Measurements from ENCODE around the gene ESAM.
"Not testable (repeated sequence)": the region's sequence is repeated elsewhere in the genome, so short reads cannot be mapped to it uniquely, and the experiment has no call there.

ESAM gene

DNA sequence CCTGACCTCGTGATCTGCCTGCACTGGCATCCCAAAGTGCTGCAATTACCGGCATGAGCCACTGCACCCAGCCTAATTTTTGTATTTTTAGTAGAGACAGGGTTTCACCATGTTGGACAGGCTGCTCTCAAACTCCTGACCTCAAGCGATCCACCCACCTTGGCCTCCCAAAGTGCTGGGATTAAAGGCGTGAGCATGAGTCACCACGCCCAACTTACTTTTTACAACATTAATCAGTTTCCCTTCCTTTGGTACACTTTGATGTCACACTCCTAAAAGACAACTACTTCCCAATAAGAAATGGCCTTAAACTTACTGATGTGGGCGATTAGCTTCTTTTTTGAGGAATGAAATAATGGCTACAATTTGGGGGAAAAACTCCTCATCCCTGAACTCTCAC lies 8.9 kb upstream of the ESAM start:
- not testable (repeated sequence) for DNase-seq

DNA sequence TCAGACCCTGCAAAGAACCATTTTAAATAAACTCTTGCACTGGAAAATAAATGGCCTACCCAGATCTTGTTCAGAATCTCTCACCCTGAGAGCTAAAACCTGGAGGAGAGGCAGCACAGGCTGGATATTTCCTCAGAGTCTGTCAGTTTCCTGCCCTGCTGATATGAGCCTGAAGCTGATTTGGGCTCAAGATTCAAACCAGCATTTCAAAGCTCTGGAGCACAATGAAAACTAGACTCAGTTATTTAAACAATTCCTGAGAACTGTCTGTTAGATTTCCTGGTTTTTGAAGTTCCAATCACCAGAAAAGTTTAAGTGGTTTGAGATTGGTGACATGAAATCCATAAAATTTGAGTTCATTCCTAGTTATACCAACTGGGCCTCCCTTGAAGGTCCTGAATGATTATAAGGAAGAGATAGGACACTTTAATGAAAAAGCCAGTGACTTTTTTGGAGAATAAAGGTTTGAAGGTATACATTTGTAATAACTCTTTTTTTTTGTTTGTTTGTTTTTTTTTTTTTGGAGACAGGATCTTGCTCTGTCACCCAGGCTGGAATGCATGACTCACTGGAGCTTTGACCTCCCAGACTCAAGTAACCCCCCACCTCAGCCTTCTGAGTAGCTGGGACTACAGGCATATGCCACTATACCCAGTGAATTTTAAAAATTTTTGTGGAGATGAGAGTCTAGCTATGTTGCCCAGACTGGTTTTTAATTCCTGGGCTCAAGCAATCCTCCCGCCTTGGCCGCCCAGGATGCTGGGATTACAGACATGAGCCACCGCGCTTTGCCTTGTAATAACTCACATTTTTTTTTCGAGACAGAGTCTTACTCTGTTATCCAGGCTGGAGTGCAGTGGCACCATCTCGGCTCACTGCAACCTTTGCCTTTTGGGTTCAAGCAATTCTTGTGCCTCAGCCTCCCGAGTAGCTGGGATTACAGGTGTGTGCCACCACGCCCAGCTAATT lies 8.0 kb upstream of the ESAM start:
- no peak for DNase-seq

DNA sequence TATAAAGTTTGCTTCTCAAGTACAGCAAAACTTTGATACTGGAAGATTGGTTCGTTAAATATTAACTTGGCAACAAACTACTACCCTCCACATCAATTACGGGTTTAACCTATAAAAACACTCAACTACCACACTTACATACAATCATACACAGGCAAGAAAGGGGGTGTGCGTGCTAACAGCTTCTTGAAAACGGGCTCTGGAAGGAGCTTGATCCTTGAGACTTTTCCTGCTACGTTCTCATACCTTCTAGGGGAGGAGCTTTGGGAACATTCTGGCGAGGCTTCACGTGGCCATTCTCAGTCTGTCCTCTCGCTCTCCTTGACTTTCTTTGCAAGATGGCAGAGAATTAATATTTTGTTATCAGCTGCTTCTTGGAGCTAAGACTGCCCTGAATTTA lies 6.8 kb upstream of the ESAM start:
- no peak for DNase-seq

DNA sequence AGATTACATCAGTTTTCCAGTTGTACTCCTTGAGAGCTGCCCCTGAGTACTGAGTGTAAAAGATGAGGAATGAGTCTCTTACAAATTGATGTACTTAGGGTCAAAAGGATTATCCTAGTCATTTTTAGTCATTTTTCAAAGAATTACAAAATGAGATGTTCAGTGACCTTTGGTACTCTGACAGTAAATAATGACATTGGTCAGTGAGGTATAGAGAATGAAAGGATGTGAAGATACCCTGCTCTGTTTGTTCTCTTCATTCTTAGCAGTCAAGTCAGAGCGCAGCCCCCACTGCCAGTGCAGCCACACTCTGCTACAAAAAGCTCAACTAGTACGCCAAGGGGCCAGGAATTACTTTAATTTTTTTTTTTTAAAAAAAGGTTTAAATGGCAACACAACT lies 4.1 kb upstream of the ESAM start:
- no peak for DNase-seq

DNA sequence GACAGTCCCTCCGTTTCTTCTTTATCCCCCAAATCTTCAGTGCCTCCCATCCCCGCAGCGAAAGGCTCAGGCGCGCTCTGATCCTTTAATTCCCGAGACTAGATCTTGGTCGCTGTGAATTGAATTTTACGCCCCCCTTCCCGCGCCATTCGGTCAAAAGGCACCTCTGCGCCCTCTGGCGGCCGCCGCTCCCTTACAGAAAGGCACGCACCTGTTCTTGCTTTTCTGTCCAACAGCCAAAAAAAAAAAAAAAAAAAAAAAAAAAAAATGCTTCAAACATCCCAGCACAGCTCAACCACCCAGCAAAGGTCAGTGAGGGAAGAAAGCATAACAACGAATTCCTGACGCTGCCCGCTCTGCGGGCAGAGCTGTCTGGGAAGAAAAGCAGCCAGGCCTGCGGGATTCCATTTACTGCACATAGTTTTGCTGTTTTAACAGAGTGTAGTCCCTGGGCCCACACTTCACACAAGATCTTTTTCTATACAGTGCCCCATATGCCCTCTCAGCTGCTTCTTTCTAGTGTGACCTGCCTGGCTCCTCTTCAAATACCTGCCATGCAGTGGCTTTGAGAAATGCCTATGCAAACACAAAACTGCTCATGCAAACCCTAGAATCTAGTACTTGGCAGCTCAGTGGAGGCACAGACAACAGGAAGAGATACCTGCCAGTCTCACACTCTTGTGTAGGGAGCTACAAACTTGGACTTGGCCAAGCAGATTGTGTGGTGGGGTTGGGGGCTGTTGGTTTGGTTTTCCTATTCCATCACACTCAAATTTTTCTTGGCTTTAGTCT lies 1.3 kb upstream of the ESAM start:
- peak; percentile 95 for DNase-seq

DNA sequence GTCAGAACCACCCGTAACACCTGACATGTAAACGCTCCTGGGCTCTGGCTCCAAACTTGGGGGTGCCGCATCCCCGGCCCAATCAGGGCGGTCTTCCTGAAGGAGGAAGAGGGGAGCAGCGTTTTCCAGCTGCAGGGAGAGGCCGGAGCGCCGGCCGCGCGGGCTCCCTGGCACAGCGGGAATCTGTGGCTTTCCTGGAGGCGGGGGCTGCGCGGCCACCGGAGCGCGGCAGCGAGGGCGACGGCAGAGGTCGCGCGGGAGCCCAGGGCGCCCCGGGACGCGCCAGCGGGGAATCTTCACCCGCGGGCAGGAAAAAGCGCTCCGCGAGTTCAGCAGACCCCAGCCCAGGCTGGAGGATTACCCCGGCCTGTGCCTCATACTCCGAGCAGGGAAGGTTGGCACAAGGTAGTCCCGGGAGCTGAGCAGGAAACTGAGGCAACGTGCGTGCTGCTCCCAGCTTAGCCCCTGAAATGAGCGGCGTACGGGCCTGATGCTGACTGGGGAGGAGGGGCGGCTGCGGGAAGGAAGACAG lies 600 bp upstream of the ESAM start:
- DNase-seq, result no peak

DNA sequence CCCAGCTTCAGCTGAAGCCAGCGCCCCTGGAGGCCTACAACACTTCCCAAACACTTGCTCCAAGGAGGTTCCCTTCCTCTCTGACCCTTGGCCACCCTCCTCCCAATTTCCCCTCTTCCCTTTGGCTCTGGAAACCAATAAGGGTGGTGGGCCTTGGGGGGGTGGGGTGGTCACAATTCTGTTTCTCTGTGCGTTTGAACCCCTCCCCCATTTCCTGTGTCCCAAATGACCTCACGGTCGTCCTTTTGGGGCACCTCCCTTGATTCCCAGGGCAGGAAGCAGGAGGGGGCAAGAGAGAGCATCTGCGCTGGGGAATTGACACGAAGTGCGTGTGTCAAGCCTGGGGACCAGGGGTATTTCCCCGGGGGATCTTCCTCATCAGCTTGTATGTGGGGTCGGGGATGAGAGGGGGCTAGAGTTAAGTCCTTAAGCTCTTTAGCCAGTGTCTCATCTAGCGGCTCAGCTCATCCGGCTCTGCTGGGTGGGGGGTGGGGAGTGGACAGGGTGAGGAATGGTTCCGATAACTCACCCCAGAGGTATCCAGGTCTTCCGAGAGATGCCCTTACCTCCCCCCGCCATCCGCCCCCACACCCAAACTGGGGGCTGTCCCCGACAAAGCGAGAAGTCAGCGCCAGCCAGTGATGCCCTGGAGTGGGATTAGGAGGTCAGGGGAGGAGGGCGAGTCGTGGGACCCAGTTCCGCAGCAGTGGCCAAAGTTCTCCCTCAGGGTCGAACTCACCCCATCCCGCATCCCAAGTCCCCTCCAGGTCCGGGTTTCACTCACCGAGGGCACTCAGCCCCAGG lies 587 bp downstream of the ESAM start:
- DNase-seq, result no peak

DNA sequence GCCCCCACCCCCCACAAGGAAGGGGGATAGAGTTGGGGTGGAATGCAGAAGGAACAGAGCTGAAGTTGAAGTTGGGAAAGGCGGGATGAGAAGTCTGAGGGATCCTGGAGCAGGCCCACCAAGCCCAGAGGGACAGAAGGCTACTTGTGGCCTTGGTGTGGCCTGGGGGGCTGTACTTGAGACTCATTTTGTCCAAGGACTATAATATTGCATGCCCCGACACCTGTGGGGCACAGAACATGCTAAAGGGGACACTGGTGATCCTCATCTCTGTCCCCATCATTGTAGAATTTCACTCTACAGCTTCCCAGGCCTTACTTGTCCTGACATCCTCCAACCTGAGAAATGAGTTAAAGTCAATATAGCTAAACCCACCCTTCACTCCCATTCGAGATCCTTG lies 1.3 kb downstream of the ESAM start:
- no peak for DNase-seq

DNA sequence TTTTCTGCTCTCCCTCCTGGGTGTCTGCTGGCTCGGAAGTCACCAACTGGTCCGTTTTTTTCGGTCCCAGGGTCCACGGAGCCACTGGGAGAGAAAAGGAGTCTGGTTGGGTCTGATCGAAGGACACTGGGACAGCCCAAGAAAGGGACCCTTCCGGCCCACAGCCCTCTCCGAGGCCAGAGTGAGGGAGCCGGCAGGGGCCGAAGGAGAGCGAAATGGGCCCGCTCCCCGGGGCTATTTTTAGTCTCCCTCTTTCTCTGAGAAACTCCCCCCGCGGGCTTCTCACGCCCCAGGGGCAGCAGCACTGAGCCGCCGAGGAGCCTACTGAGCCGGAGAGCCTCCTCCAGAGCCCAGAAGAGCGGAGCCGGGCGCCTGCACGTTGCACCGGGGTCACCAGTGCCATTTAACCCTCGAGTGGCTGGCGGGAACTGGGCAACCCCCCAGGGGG lies 1.9 kb downstream of the ESAM start:
- no peak for DNase-seq

DNA sequence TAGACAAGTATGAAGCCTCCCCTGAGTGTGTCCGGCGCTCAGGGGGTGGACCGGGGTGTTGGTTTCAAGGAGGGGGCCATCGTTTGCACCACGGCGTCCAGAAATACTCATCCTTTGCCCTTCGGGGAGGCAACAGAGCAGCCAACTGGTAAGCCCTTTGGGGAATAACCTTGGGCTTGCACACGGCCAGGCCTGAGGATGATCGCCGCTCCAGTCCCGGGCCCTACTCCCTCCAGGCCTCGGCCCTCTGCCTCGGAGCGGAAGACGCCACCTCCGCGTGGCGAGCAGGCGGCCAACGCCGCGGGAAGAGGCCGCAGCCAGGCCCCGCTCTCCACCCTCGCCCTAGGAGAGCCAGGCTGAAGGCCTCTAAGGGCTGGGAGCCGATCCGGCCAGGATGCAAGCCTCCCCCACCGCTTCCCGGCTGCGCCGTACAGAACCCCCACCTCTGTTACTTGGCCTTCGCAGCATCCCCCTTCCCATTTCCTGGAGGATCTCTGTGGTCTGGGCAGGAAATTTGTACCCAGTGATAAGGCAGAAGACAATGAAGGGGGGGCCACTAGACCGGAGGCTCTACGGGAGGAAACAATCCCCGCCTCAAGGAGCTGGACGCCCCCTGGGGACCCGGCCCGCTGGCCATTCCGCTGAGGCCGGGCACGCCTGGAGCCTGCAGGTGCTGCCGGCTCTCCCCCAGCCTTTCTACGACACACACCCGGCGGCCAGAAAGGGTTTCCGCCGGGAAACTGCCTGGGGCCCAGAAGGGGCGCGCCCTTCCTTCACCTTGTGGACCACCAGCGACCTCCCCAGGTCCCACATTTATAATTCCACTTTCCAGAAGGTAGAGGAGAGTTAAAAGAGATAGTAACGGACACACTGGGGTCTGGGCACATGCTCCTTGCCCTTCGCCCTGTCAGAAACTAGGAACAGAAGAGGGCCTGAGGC lies 2.6 kb downstream of the ESAM start:
- no peak for DNase-seq

DNA sequence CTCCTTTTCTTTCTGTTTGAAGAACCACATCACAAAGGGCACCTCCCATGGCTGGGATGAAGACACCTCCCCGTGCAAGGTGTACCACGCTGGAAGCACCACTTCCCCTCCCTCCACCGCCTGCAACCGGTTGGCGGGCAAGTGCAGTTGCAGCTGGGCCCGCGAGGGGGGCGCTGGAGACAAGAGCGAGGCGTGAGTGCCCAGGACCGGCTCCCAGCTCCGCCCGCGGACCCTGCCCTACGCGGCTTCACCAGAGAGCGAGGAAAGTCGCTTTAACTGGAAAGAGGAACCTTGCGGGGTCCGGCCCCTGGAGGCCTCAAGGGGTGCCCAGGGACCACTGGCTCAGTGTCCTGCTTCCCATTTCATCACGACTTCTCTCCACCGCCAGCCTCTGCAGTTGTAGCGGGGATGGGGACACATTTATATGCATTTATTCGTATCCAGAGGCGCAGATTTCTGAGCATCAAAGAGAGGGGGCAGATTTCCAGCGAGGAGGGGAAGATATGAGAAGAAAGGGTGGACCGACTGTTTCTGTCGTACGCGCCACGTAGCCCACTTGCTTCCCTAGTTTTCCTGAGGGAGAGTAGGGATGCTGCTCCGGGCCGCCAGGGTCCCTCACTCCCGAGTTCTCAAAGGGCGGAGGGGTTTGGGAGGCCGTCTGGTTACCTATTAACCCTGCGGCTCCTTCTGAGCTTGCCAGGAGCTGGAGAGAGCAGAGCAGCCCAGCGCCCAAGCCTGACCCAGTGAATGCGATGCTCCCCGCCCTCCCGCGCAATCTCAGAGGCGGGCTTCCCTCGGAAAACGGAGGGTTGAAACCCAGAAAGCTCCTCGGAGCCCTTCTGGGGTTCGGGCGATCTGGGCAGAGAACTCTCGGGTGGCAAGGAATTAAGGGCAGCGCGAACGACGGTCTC lies 3.5 kb downstream of the ESAM start:
- peak; percentile 87 for DNase-seq

DNA sequence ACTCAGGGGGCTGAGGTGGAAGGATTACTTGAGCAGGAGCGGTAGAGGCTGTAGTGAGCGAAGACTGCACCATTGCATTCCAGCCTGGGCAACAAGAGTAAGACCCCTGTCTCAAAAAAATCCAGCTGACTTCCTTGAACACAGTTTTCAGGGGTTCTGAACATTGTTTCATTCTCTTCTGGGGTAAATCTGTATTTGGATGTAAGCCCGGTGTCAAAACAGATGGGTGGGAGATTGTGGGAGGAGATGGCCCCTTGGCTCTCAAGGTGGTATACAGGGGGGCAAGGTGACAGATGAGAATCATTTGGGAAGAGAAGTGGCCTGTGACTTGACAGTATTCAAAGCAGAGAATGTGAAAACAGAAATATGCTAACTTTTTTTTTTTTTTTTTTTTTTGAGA lies 4.8 kb downstream of the ESAM start:
- DNase-seq, result no peak

DNA sequence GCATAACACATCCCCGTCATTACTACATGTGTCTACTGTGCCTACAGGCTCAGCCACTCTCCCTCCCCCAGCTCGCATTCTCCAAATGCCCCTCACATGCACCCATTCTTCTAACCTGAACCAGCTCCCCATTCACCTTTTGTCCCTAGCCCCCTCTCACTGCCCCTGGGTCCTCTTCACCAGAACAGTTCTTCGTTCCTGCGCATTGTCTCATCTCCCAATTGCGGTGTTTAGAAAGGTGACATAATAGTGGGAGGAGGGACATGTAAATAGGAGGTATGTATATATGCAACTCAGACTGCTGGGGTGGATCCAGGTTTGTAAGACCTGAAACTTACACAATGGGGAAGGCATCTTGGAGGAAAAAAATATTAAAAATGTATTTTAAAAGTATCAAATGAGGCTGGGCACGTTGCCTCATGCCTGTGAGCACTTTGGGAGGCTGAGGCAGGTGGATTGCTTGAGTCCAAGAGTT lies 5.3 kb downstream of the ESAM start:
- no peak for DNase-seq

DNA sequence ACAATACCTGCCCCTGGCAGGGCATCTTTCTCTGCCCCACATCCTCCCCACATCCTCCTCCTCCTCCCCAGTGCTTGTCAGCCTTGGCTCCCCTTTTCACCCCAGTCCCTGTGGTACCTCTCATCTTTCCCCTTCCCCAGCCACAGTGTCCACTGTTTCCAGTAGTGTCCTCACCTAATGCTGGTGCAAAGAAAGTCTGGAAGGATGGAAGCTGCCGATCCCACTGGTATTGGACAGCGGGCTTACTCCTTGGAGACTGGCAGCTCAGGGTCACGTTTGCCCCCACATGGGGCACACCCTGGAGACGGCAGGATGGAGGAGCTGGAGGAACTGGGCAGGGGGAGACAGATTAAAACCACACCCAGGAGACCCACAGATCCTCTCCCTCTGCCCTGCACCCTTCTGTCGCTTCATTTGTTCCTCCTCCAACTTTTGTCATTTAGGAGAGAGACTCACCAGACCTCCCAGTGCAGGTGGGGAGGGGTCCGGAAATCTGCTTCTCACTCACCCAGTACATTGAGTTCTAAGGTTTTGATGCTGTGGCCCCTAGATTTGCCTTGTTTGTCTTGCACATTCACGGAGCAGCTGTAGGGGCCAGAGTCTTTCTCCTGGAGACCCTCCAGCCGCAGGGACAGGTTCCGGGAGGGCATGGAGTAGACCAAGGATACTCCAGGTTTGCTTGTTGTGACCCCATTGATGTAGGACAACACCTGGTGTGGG lies 5.9 kb downstream of the ESAM start:
- DNase-seq, result no peak

DNA sequence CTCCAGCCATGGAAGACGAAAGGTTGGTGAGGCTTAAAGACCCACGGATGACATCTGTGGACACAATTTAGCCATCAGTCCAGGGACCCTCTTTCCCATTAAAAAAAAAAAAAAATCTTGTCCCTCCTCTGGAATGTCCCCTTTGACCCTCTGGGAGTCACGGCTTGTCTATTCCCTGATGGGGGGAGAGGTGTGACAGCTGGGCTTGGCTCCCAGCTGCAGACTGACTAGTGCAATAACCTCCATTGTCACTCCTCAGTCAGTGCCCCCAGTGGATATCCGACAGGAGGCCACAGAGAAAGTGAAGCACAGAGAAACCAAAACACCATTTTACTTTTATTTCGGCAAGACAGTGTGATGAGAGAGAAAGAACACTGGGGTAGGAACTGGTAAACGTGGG lies 7.4 kb downstream of the ESAM start:
- DNase-seq, result no peak

DNA sequence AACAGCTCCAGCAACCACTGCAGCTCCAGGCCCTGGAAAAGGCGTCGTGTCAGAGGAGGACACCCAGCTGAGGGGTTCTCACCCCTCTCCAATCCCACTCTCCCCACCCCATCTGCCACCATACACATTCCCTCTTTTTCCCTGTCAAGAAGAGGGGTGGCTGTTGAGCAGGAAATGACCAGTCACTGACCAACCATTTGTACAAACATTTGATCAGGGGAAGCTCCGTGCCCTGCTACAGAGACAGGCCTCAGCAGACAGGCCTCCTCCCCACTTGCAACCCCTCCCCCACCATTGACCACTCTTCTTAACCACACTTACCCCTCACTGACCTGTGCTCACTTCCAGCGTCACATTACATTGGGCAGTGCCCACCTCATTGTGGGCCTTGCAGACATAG lies 7.8 kb downstream of the ESAM start:
- no peak for DNase-seq

DNA sequence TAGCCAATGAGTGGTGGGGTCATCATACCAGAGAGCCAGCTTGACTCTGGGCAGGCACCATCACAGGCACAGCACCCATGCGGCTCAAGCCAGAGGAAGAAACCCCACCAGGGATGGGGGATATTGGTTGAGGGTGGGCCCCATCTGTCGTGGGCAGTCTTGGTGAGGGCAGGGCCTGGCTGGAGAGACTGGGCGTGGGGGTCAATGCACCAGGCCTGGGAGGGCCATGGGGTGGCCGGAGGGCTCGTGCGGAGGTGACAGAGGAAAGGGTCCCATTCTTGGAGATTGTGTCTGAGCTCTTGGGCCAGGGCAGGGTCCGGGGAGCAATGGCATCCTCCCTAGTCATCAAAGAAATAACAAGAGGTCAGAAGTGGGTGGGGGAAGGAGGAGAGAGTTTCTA lies 8.5 kb downstream of the ESAM start:
- DNase-seq, result no peak

DNA sequence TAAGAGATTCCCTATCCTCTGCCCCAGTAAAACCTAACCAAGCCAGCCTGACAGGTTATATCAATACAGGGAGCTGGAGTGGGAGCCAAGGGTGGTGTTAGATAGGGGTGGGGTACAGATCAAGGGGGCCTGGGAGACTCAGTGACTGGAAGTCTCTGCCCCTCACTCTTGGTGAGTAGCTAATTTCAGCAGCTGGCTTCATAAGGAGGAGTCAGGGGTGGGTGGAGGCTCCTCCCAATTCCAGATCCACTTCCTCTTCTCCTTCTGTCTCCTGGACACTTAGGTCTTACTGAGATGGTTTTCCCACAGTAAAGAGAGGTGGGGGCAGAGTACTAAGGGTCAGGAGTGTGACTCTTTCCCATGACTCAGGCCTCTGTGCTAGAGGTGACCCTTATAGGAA lies 8.9 kb downstream of the ESAM start:
- no peak for DNase-seq

DNA sequence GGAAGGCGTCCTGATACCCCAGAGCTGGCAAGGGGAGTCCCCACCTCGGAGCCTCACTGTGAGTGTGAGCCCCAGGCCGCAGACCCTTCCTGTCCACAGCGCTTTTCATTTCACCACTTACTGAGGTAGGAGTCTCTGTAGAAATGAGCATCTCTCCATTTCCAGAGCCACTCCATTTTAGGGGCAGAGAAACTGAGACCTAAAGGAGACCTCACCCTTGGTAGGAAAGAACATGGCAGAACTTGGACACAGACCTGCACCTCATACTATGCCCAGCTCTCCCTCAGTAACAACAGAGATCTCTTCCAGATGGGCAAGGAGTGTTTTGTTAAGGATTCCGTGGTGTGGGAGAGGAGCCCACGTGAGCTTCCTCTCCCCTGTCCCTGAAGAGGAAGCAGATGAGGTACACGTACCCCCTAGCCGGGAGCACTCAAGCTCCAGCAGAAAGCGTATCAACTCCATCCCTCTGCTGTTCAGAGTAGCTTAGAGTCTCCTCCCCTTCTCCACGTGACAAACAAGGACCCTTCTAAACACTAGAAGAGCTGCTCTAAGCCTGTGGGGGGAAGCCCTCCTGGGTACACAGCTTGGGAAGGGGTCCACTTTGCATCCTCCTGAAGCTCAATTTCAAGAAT lies 9.5 kb downstream of the ESAM start:
- DNase-seq, result no peak

Measured in activated effector memory CD4-positive, alpha-beta T cell treated with anti-CD3 and anti-CD28 coated beads, Interleukin-2, amount 50 U/mL, for 16 hours (primary cell).